ENCODE results near the gene FBLIM1.

FBLIM1 gene

DNA sequence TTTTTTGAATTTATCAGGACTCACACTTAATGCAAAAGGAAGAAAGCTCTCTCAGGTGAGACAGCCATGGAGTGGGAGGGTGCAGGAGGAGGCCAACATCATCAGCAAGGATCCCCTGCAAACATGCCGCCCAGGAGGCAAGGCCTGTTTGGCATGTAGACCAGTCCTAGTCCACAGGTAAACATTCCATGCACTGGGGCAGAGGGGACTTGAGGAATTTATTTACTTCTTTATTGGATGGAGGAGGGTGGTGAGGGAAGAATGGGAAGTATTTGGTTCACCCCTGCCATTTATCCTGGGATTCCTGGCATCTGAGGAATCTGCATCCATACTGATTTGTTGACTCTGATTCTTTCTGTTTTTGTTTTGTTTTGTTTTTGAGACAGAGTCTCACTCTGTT, 50.4 kb downstream of the FBLIM1 start:
- Histone ChIP-seq H3K4me3 (ENCODE audit: insufficient read depth, low read length, poor library complexity, severe bottlenecking) (no peak overlapping the region), H4K20me1 (ENCODE audit: low read depth, low read length) (no peaks in the 10 kb centered on the region), H3K79me2 (ENCODE audit: insufficient read depth, low read length) (no peaks in the 10 kb centered on the region), H3K27ac (ENCODE audit: low read depth, low read length) (no peak overlapping the region), H3K36me3 (ENCODE audit: low read length) (no peaks in the 10 kb centered on the region), H2AFZ (ENCODE audit: low read depth, low read length, severe bottlenecking) (no peak overlapping the region), H3K4me2 (ENCODE audit: low read depth, low read length, poor library complexity, severe bottlenecking) (no peak overlapping the region), H3K9ac (ENCODE audit: low read length) (no peak overlapping the region), H3K9me2 (replicated peaks; ENCODE audit: insufficient read depth, low read length) (no peaks in the 10 kb centered on the region), H3K9me3 (ENCODE audit: insufficient read depth, low read length) (no peaks in the 10 kb centered on the region), H3F3A (ENCODE audit: insufficient read depth) (no peaks in the 10 kb centered on the region), H3K27me3 (ENCODE audit: low read length) (no peaks in the 10 kb centered on the region)
- TF ChIP-seq, protein P1, sequence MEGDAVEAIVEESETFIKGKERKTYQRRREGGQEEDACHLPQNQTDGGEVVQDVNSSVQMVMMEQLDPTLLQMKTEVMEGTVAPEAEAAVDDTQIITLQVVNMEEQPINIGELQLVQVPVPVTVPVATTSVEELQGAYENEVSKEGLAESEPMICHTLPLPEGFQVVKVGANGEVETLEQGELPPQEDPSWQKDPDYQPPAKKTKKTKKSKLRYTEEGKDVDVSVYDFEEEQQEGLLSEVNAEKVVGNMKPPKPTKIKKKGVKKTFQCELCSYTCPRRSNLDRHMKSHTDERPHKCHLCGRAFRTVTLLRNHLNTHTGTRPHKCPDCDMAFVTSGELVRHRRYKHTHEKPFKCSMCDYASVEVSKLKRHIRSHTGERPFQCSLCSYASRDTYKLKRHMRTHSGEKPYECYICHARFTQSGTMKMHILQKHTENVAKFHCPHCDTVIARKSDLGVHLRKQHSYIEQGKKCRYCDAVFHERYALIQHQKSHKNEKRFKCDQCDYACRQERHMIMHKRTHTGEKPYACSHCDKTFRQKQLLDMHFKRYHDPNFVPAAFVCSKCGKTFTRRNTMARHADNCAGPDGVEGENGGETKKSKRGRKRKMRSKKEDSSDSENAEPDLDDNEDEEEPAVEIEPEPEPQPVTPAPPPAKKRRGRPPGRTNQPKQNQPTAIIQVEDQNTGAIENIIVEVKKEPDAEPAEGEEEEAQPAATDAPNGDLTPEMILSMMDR (IDR thresholded peaks at IDR 0.05; ENCODE audit: insufficient read depth, low read length, poor library complexity, severe bottlenecking) = no peak
- no peak for TF ChIP-seq EZH2phosphoT487 (conservative IDR thresholded peaks at IDR 0.05; ENCODE audit: low read length)

- H3K27ac ChIP-seq (ENCODE audit: low read depth, low read length) = no peak overlapping the region
- no peaks in the 10 kb centered on the region for H3K27me3 ChIP-seq (ENCODE audit: low read length)
- H3K9me2 ChIP-seq (replicated peaks; ENCODE audit: insufficient read depth, low read length) = no peaks in the 10 kb centered on the region
- H3F3A ChIP-seq (ENCODE audit: insufficient read depth) = no peaks in the 10 kb centered on the region
- H3K9ac ChIP-seq (ENCODE audit: low read length) = no peak overlapping the region
- H2AFZ ChIP-seq (ENCODE audit: low read depth, low read length, severe bottlenecking) = no peak overlapping the region
- TF ChIP-seq EZH2phosphoT487 (conservative IDR thresholded peaks at IDR 0.05; ENCODE audit: low read length) = no peak
- TF ChIP-seq, protein P1 (IDR thresholded peaks at IDR 0.05; ENCODE audit: insufficient read depth, low read length, poor library complexity, severe bottlenecking) = no peak
- H3K4me3 ChIP-seq (ENCODE audit: insufficient read depth, low read length, poor library complexity, severe bottlenecking) = no peak overlapping the region
- no peak overlapping the region for H3K4me2 ChIP-seq (ENCODE audit: low read depth, low read length, poor library complexity, severe bottlenecking)
- H3K36me3 ChIP-seq (ENCODE audit: low read length) = no peaks in the 10 kb centered on the region
- H3K9me3 ChIP-seq (ENCODE audit: insufficient read depth, low read length) = no peaks in the 10 kb centered on the region
- no peaks in the 10 kb centered on the region for H3K79me2 ChIP-seq (ENCODE audit: insufficient read depth, low read length)
- H4K20me1 ChIP-seq (ENCODE audit: low read depth, low read length) = no peaks in the 10 kb centered on the region
These were observed 51.5 kb downstream of the FBLIM1 start for GRCh38 chr1:15810073-15810472.

GRCh38 chr1:15816674-15817073, 58.1 kb downstream of the FBLIM1 start:
- H3F3A ChIP-seq (ENCODE audit: insufficient read depth) = no peaks in the 10 kb centered on the region
- no peak overlapping the region for H3K27ac ChIP-seq (ENCODE audit: low read depth, low read length)
- no peaks in the 10 kb centered on the region for H3K27me3 ChIP-seq (ENCODE audit: low read length)
- no peak for TF ChIP-seq EZH2phosphoT487 (conservative IDR thresholded peaks at IDR 0.05; ENCODE audit: low read length)
- TF ChIP-seq, protein P1 (IDR thresholded peaks at IDR 0.05; ENCODE audit: insufficient read depth, low read length, poor library complexity, severe bottlenecking) = no peak
- no peaks in the 10 kb centered on the region for H3K79me2 ChIP-seq (ENCODE audit: insufficient read depth, low read length)
- no peak overlapping the region for H3K9ac ChIP-seq (ENCODE audit: low read length)
- H3K36me3 ChIP-seq (ENCODE audit: low read length) = no peaks in the 10 kb centered on the region
- no peak overlapping the region for H3K4me2 ChIP-seq (ENCODE audit: low read depth, low read length, poor library complexity, severe bottlenecking)
- H2AFZ ChIP-seq (ENCODE audit: low read depth, low read length, severe bottlenecking) = no peak overlapping the region
- no peaks in the 10 kb centered on the region for H3K9me2 ChIP-seq (replicated peaks; ENCODE audit: insufficient read depth, low read length)
- H3K9me3 ChIP-seq (ENCODE audit: insufficient read depth, low read length) = no peaks in the 10 kb centered on the region
- no peak overlapping the region for H3K4me3 ChIP-seq (ENCODE audit: insufficient read depth, low read length, poor library complexity, severe bottlenecking)
- H4K20me1 ChIP-seq (ENCODE audit: low read depth, low read length) = no peaks in the 10 kb centered on the region

Measured in SU-DHL-6 (cell line).